ENCODE data around the gene KRTAP5-10.

- TF ChIP-seq CTCF (IDR thresholded peaks at IDR 0.05) (no peak), POLR2AphosphoS5 (IDR thresholded peaks at IDR 0.05) (no peak)
Measured at GRCh38 chr11:71554996-71555395, 10.4 kb upstream of the KRTAP5-10 start.

Data from breast epithelium (tissue), 3 donors.